NCI-H1694 (cell line): Measurements from ENCODE around the gene FOSB.
"Not testable (repeated sequence)": the region's sequence is repeated elsewhere in the genome, so short reads cannot be mapped to it uniquely, and the experiment has no call there.

Experiments
- DNase-seq: peaks from one replicate; lab custom pipeline; 2025; lab: John Stamatoyannopoulos, UW

The FOSB gene

DNA sequence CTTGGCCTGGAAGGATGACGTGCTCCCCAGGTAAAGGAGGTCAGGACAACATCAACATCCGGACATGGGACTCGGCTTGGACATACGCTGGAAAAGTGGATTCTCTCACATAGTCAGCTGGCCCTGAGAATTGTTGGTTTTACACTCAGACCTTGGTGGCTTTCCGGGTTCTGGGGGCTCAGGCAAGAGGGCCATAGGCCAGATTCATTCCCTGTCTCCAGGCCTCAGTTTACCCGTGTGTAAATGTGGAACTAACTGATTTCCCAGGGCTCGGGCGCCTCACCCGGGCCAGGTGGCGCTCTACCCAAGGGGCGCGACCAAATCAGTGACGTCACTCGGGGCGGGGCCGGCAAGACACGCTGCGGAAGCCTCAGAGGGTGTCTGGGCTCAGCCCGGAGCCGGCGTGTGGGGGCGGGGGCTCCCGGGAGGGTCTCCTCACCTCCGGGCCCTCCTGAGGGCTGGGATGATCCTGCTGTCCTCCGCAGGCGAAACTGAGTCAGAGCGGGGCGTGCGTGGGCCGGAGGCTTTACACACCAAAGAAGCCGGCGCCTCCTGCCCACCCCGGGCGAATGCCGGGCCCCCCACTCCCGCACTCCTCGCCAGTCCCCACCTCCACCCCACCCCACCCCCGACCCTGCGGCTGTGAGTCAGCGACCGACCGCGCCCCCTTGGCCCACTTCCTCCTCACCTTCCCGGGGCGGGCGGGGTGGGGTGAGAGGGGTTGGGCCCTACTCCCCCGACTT, 38.6 kb downstream of the FOSB start:
- DNase-seq, result peak; percentile 80

DNA sequence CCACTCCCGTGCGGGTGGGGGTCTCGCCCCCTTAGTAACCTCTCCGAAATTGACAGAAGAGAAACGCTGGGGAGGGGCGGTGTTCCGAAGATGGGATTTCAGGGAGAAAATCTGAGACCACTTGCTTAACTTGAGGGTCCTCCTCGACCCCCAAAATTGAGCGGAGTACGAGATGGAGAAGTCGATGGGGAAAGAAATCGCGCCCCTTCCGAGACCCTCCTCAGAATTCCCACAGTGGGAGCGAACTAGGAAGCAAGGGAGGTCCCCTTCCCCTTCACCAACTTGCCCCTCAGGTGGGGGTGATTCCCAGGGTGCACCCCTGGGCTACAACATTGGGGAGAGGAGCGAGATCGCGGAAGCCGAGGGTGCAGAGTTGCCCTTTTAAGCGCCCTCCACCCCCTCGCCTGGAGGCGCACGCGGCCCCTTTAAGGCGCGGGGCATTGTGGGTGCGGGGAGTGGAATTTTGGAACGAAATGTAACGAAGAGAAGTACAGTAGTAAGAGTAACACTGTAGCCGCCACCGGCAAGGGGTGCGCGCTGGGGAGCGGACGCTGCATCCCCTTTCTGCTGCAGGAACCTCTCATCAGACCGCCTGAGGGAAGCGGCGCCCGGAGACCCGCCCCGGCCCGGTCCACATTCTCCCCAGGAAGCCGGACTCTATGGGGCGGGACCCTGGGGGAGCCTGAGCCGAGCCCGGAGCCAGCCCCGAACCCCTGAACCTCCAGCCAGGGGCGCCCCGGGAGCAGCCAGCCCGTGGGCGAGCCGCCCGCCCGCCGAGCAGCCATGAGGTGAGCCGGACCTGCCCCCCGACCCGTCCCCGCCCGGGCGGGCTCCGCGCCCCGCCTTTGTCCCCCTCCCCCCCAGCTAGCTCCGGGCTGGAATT, 39.4 kb downstream of the FOSB start, which contains the start of gene VASP:
VASP (plus strand) TSS at position 491 of the 883 bp plus-strand sequence; CDS start at position 784, 293 bp downstream.
- peak; percentile 65 for DNase-seq

DNA sequence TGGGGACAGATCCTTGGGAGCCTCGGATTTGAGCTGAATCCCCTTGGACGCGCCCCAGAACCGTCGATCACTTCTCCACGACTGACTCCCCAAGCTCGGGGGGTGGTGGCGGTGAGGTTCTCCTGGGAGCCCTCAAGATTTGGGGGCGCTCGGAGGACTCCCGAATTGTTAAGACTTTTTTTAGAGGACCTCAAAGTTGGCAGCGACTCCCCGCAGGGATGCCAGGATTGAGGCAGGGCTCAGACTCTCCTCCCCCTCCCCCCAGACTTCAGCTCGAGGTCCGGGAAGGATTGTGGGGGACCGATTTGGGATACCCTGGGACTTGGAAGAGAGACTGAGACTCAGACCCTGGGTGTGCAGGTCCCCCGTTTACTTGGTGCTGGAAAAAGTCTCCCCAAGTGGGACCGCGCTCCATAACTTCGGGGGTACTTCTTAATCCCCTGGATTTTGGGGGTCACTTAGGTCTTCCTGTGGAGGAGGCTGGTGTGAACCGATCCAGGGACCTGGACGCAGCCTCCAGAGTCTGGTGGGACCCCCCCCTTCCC, 40.1 kb downstream of the FOSB start:
- DNase-seq, result no peak

DNA sequence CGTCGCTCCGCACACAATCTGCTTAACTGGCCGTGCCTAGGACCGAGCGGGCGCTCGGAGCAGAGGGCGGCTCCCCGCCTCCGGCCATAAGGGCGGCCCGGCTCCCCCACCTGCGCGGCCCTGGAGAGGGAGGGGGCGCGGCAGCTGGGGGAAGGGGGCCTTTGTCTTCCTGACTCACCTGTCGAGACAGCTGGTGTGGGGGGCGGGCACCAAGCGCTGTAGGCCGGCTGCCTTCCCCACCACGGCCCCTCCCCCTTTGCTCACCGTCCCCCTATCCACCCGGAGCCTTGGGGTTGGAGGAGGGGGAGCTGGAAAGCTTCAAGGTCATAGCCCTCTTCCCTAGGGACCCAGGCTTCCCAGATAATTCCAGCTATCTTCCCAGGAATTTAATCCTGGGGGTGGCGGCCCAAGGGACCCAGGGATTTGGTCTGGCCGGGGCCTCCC, 40.6 kb downstream of the FOSB start:
- DNase-seq, result no peak

DNA sequence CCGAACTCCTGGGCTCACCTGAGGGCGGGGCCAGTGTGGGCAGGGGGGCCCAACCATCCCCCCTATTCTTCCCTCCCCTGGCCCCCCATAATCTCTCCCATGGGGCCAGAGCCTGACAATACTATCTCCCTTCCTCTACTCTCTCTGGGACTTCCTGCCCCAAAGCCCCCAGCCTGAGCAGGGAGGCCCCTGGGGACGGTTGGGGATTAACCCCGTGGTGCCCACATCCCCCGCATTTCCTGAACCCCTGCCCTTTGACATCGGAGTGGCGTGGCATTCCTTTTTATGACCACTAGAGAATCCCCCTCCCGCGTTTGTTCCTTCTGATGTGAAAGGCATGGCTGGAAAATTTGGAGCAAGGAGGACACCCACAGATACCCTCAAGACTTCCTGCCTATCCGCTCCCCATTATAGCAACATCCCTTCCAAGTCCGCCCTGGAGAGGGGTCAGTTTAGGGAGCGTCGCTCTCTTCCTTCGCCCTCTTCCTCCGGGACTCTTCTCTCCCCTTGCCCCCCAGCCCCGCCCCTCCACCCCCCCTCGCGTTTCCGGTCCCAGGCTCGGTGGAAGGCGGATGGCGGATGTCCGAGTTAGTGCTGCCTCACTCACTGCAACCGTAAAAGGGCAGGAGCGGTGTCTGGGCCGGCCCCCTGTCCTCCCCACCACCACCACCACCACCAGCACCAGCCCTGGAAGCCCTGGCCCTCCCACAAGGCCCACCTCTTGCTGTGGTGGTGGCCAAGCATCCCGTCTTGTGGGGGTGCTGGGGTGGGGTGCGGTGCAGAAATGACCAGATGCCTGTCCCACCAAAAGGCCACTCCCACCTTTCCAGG, 41.3 kb downstream of the FOSB start:
- DNase-seq, result no peak

DNA sequence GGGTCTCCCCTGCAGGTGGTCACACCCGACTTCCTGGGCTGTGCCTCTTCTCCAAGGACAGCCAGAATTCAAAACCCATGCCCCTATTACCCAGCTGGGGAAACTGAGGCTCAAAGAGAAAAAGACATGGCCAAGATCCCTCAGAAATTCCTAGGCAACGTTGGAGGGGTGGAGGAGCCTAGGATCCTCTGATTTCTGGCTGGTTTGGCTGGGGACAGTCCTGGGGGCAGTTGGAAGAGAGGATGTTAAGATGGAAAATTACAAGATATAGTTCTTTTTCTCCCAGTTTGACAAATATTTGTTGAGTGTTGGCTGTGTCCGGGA, 41.9 kb downstream of the FOSB start:
- DNase-seq, result no peak

DNA sequence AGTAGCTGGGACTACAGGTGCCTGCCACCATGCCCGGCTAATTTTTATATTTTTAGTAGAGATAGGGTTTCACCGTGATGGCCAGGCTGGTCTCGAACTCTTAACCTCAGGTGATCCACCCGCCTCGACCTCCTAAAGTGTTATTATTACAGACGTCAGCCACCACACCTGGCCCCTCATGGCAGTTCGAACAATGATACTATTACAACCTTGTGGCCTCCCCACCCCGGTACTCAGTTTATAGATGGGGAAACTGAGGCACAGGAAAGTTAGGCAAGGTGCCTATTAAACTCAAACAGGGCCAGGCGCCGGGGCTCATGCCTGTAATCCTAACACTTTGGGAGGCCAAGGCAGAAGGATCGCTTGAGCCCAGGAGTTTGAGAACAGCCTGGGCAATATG, 42.6 kb downstream of the FOSB start:
- DNase-seq, result not testable (repeated sequence)

DNA sequence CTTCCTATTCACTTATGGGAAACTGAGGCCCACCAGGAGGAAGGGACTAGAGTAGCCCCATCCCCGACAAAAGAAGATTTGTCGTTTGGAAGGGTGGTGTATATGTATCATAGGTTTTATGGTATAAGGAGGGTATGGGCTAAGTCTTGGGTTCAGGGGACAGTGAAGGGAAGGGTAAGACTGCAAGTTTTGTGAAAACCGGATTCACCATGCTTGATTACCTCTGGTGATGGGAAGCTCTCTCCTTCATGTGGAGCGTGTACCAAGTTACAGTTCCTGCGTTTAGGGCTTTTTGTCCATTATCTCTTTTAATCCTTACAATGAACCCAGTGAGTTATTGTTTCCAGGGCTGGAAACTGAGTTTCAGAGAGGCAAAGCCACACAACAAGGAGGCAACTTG, 43.3 kb downstream of the FOSB start:
- DNase-seq, result no peak

DNA sequence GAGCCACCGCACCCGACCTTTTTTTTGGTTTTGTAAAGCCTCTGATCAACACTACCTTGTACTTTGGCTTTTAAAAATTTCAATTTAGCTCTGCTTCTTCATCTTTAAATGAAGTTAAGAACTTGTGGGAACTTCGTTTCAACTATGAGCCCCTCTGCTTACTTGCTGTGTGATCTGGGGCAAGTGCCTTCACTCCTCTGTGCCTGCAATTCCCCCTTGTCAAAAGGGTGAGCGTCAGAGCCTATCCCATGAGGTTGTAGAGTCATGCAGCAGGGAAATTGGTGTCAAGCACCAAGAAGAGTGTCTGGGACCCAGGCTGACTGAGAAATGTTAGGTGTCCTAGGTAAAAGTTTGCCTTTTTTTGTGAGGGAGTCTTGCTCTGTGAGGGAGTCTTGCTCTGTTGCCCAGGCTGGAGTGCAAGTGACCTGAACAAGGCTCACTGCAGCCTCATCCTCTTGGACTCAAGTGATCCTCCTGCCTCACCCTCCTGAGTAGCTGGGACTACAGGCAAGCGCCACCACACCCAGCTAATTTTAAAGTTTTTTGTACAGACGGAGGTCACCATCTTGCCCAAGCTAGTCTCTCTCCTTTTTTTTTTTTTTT, 45.2 kb downstream of the FOSB start:
- no peak for DNase-seq

DNA sequence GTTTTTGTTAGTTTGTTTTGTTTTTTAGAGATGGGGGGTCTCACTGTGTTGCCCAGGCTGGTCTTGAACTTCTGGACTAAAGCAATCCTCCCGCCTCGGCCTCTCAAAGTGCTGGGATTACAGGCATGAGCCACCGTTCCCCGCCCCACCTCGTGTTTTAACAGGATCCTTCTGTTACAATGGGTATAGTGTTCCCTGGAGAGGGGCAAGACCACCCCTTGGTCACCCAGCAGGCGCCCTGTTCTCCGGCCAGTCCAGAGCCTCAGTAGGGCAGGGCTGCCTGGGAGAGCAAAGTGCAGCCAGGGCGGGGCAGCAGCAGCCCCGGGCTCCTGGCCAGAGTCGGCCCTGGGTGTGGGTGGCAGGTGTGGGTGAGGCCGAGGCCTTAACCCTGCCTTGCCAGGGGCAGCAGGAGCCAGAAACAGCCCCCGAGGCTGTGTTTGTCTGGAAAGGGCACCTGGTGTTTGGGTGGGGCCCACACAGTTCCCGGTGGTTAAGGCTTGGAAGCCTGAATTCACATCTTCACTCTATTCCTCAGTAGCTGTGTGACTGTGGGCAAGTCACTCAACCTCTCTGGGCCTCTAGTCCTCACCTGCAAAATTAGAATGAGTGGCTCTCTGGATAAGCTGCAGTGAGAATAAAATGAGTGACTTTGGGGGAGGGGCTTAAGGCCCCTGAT, 46.7 kb downstream of the FOSB start:
- no peak for DNase-seq

DNA sequence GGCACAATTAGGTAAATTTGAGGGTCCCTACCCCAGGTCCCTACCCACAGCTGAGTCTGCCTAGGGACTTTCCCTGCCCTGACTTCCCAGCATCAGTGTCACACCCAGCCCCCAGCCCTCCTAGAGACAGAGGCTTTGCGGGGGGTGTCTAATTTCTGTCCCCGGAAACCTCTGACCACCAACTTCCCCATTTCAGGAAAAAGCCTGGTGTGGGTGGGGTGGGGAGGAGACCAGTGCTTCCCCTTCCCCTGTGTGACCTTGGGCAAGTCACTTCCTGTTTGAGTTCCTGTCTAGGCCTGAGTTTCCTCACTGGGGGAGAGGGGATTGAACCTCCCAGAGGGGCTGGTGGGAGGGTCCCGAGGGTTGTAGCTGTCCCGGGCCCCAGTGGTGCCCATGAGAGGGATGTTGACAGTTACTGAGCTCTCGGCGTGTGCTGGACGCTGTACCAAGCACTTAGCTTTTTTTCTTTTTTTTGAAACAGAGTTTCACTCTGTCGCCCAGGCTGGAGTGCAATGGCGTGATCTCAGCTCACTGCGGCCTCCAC, 47.4 kb downstream of the FOSB start:
- DNase-seq, result no peak

DNA sequence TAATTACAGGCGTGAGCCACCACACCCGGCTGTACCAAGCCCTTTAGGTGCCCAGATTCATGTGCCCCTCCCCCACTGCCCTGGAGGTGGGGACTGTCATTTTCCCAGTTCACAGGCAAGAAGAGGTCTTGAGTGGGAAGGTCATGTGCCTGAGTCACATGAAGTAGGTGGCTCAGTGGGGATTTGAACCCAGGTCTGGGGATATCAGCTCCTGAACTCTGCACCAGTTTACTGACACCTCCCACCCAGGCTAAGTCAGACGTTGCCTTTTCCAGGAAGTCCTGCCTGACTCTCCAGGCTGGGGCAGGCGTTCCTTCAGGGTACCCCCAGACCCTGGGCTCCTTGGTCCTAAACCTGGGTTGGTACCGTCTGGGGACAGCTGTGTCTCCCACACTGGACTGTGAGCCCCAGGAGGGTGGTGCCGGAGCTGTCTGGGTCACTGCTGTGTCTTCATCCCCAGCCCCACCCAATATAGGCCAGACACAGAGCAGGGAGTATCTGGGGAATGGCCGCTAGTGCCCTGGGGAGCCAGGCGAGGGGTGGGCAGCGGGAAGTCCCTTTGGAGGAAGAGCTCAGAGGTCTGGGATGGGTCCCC, 48.1 kb downstream of the FOSB start:
- no peak for DNase-seq

DNA sequence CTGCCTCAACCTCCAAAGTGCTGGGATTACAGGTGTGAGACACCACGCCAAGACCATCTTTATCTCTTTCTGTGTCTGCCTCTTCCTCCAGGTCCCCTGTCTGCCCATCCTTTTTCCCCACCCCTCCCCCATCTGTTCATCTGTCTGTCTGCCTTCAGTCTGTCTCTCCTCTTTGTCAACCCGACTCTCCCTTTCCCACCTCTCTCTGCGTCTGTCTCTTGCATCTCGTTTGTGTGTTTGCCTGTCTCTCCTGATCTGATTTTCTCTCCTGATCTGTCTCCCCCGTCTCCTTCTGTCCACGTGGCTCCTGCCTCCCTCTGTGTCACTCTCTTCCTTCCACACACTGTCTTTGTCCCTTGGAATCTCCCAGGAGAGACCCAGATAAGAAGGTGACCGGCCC, 49.4 kb downstream of the FOSB start:
- no peak for DNase-seq

DNA sequence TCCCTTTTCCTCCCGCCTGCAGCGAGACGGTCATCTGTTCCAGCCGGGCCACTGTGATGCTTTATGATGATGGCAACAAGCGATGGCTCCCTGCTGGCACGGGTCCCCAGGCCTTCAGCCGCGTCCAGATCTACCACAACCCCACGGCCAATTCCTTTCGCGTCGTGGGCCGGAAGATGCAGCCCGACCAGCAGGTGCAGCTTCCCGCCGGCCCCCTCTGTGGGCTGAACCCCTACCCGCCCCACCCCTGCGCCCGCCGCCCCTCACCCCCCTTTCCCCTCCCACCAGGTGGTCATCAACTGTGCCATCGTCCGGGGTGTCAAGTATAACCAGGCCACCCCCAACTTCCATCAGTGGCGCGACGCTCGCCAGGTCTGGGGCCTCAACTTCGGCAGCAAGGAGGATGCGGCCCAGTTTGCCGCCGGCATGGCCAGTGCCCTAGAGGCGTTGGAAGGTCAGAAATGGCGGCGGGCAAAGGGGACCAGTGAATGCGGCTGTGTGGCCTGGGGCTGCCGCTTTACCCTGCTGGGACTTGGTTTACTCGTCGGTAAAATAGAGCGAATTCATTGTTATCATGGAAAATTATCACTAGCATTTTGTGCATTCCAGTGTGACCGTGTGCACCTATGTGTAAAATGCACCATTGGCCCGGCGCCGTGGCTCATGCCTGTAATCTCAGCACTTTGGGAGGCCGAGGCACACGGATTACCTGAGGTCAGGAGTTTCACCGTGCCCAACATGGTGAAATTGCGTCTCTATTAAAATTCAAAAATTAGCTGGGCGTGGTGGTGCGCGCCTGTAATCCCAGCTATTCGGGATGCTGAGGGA, 50.1 kb downstream of the FOSB start:
- no peak for DNase-seq

DNA sequence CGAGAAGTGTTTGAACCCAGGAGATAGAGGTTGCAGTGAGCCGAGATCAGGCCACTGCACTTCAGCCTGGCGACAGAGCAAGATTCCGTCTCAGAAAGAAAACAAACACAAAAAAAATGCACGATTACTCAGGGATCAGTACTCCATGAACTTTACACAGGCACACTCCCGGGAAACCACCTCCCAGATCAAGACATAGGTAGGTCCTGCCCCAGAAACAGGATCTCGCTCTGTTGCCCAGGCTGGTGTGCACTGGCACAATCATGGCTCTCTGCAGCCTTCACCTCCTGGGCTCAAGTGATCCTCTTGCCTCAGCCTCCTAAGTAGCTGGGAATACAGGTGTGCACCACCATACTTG, 50.7 kb downstream of the FOSB start:
- no peak for DNase-seq

DNA sequence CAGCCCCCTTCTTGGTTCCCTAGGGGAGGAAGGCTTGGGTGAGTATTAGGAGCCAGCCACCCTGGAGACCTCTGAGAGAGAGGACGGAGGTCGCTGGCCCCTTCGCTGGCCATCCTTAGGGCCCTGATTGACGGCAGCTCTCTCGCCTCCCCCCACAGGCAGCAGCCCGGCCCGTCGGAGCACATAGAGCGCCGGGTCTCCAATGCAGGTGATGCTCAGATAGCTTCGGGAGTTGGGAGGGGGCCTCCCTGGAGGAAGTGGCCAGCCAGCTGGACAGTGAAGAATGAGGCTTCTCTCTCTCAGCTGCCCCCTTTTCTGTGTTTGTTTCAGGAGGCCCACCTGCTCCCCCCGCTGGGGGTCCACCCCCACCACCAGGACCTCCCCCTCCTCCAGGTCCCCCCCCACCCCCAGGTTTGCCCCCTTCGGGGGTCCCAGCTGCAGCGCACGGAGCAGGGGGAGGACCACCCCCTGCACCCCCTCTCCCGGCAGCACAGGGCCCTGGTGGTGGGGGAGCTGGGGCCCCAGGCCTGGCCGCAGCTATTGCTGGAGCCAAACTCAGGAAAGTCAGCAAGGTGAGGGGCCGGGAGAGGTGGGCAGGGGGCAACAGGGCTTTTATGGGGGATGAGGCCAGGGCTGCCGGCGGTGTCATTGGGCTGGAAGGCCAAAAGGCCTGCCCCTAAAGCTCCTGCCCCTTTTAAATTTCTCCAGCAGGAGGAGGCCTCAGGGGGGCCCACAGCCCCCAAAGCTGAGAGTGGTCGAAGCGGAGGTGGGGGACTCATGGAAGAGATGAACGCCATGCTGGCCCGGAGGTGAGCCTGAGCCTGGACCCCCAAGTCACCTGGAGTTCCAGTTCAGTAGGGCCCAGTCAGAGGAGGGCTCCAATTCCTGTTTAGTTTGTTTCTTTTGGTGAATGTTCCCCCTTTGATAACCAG, 54.5 kb downstream of the FOSB start:
- DNase-seq, result no peak

DNA sequence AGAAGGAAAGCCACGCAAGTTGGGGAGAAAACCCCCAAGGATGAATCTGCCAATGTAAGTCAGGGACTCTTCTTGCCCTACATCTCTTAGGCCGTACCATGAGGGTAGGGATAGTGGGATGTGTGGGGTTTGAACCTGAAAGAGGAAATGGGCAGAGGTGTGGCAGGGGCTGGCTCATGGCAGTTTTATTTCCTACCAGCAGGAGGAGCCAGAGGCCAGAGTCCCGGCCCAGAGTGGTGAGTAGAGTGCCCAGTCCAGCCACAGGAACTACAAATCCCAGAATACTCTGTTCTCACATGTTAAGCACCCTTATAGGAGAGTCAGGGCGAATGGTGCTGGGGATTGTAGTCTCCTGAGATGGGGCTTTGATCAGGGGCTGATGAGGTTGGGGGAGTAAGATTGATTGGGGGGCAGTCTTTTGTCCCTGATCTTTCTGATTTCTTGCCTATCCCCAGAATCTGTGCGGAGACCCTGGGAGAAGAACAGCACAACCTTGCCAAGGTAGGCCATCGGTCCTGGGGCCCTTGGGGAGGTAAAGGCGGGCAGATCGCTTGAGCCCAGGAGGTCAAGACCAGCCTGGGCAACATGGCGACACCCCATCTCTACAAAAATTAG, 56.0 kb downstream of the FOSB start:
- DNase-seq, result peak; percentile 95

DNA sequence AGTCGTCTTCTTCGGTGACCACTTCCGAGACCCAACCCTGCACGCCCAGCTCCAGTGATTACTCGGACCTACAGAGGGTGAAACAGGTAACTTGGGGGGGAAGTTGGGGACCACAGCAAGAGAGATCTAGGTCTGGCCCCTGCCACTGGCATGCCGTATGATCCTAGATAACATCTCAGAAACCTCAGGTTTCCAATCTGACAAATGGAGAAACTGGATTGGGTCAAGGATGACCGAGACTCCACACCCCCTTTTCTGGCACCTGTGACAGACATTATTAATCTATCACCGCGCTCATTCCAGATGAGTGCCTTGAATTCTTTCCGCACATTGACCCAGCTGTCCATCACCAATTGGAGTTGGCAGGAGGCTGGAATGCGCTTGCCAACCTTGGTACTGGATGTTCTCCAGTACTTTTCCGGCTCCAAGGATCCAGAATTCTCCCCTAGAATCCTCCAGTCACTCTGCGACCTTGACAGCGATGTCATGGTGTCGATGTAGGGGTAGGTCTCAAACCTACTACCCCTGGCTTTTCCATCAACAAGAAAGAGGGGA, 56.9 kb downstream of the FOSB start:
- DNase-seq, result no peak
